HEK293T (cell line): ENCODE measurements around the gene ATF7.

Source experiments
- CTCF ChIA-PET: fragments of 350-600 bp; formaldehyde crosslinking; extraction: SDS; loops from one replicate; lab custom pipeline; 2021; ENCODE audit warnings: antibody characterized with exemption, inconsistent platforms; lab: Yijun Ruan, JAX
- POLR2A ChIA-PET: fragments of 350-600 bp; formaldehyde crosslinking; extraction: SDS; loops from one replicate; lab custom pipeline; 2020; ENCODE audit warnings: antibody characterized with exemption, inconsistent platforms; lab: Yijun Ruan, JAX
- DNase-seq: peaks from one replicate; pipeline ENCODE4 v3.0.0; 2012; ENCODE audit warnings: mixed read lengths; ENCODE audit errors: extremely low spot score
- ARNT ChIP-seq: fragments of 450-650 bp; IDR thresholded peaks from 2 replicates; pipeline ENCODE4 v1.6.1; 2017; ENCODE audit warnings: mild to moderate bottlenecking
- BHLHE40 ChIP-seq: fragments of 450-650 bp; IDR thresholded peaks from 2 replicates; pipeline ENCODE4 v1.6.1; 2016; ENCODE audit warnings: mild to moderate bottlenecking, moderate library complexity, borderline replicate concordance
- CTBP1 ChIP-seq: fragments of 450-650 bp; IDR thresholded peaks from 2 replicates; pipeline ENCODE4 v1.6.1; 2016; ENCODE audit warnings: borderline replicate concordance
- ELF4 ChIP-seq: fragments of 450-650 bp; IDR thresholded peaks from 2 replicates; pipeline ENCODE4 v1.6.1; 2017; ENCODE audit warnings: antibody characterized with exemption
- FOXA1 ChIP-seq: fragments of 450-650 bp; IDR thresholded peaks from 2 replicates; pipeline ENCODE4 v1.6.1; 2016; ENCODE audit warnings: mild to moderate bottlenecking
- FOXK2 ChIP-seq: fragments of 450-650 bp; IDR thresholded peaks from 2 replicates; pipeline ENCODE4 v1.6.1; 2016; ENCODE audit warnings: mild to moderate bottlenecking
- FOXM1 ChIP-seq: fragments of 450-650 bp; IDR thresholded peaks from 2 replicates; pipeline ENCODE4 v1.6.1; 2017; ENCODE audit warnings: mild to moderate bottlenecking, borderline replicate concordance
- HDGF ChIP-seq: fragments of 450-650 bp; IDR thresholded peaks from 2 replicates; pipeline ENCODE4 v1.6.1; 2017; ENCODE audit warnings: antibody characterized with exemption, borderline replicate concordance
- L3MBTL2 ChIP-seq: fragments of 450-650 bp; conservative IDR thresholded peaks from 2 replicates; pipeline ENCODE4 v1.6.1; 2016; ENCODE audit warnings: mild to moderate bottlenecking
- LEF1 ChIP-seq: fragments of 450-650 bp; IDR thresholded peaks from 2 replicates; pipeline ENCODE4 v1.6.1; 2017; ENCODE audit warnings: mild to moderate bottlenecking, borderline replicate concordance
- NFRKB ChIP-seq: fragments of 450-650 bp; IDR thresholded peaks from 2 replicates; pipeline ENCODE4 v1.6.1; 2016; ENCODE audit warnings: mild to moderate bottlenecking, moderate library complexity
- PKNOX1 ChIP-seq: fragments of 450-650 bp; IDR thresholded peaks from 2 replicates; pipeline ENCODE4 v1.6.1; 2016
- SP1 ChIP-seq: fragments of 450-650 bp; IDR thresholded peaks from 2 replicates; pipeline ENCODE4 v1.6.1; 2017
- SUZ12 ChIP-seq: fragments of 450-650 bp; IDR thresholded peaks from 2 replicates; pipeline ENCODE4 v1.6.1; 2016; ENCODE audit warnings: mild to moderate bottlenecking
- TARDBP ChIP-seq: fragments of 450-650 bp; IDR thresholded peaks from 2 replicates; pipeline ENCODE4 v1.6.1; 2016
- ZNF384 ChIP-seq: fragments of 450-650 bp; IDR thresholded peaks from 2 replicates; pipeline ENCODE4 v1.6.1; 2016

ATF7 gene

GRCh38 chr12:53589423-53589822, 36.8 kb downstream of the ATF7 start:
- POLR2A ChIA-PET, result interaction anchor here (1.2 kb wide), 1 partner anchor 88 kb away, joined by 3 read pairs; no protein-coding TSS in a partner anchor
- no peak for TF ChIP-seq SP1
- CTCF ChIA-PET, result no interaction called here
- DNase-seq, result no peak

DNA sequence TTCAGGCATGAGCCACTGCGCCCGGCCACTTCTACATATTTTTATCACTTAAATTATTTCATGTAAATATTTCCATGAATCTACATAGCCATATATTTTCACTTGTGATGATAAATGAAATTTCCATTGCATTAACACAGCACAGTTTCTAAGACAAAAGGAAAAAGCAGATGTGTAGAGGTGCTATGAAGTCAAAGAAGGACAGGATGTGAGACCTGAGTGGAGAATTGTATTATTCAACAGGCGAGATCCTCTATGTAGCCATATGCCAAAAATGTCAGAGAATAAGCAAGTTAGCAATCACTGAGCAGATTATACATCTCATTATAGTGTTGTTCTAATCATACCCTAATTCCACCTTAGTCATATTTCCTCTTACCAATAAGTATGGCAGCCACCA, 38.1 kb downstream of the ATF7 start:
- ChIA-PET CTCF (no interaction called here), POLR2A (no interaction called here)
- TF ChIP-seq CTBP1 (no peak), BHLHE40 (no peak), ZNF384 (no peak), ELF4 (no peak), SP1 (no peak), LEF1 (no peak), PKNOX1 (no peak), ARNT (no peak), FOXM1 (no peak), L3MBTL2 (no peak)
- DNase-seq, result no peak

DNA sequence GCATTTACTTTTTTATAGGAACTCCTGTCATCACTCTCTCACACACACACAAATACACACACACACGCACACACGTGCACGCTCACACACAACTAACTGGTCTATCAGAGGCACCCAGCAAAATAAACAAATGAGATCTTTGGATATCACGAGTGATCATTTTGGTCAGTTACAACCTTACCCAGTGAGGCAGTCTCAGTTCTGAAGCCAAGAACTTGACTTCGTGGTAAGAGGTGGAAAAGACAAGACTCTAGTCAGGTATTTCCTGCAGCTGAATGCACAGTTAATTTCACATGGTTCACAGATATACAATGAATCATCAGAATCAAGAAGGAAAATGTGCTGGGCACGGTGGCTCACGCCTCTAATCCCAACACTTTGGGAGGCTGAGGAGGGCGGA, 39.4 kb downstream of the ATF7 start:
- no peak for DNase-seq
- TF ChIP-seq ZNF384 (no peak), BHLHE40 (no peak), ARNT (no peak), ELF4 (no peak), TARDBP (no peak), FOXM1 (no peak), L3MBTL2 (no peak), NFRKB (no peak), FOXK2 (no peak), CTBP1 (no peak)
- ChIA-PET POLR2A (no interaction called here), CTCF (no interaction called here)

- no peak for TF ChIP-seq HDGF
- no peak for TF ChIP-seq FOXK2
- TF ChIP-seq FOXA1, result no peak
- TF ChIP-seq PKNOX1, result no peak
- TF ChIP-seq NFRKB, result no peak
- no peak for TF ChIP-seq LEF1
- no peak for TF ChIP-seq L3MBTL2
- no peak for TF ChIP-seq ARNT
- no peak for TF ChIP-seq BHLHE40
- TF ChIP-seq FOXM1, result no peak
- TF ChIP-seq TARDBP, result no peak
- no peak for TF ChIP-seq ZNF384
- no peak for DNase-seq
- ChIA-PET POLR2A (no interaction called here), CTCF (no interaction called here)
Measured at GRCh38 chr12:53585448-53586125, 40.6 kb downstream of the ATF7 start.

- ChIA-PET CTCF (no interaction called here), POLR2A (no interaction called here)
- TF ChIP-seq PKNOX1, result no peak
- no peak for TF ChIP-seq NFRKB
- TF ChIP-seq SUZ12, result no peak
- TF ChIP-seq BHLHE40, result no peak
- TF ChIP-seq TARDBP, result no peak
- no peak for TF ChIP-seq ZNF384
- TF ChIP-seq SP1, result no peak
- TF ChIP-seq FOXM1, result no peak
- TF ChIP-seq L3MBTL2, result no peak
- TF ChIP-seq FOXK2, result no peak
- TF ChIP-seq LEF1, result no peak
- TF ChIP-seq HDGF, result no peak
- TF ChIP-seq FOXA1, result no peak
- TF ChIP-seq ARNT, result no peak
- no peak for TF ChIP-seq CTBP1
- no peak for TF ChIP-seq ELF4
- DNase-seq, result no peak
Measured at GRCh38 chr12:53579545-53579955, 46.6 kb downstream of the ATF7 start.

DNA sequence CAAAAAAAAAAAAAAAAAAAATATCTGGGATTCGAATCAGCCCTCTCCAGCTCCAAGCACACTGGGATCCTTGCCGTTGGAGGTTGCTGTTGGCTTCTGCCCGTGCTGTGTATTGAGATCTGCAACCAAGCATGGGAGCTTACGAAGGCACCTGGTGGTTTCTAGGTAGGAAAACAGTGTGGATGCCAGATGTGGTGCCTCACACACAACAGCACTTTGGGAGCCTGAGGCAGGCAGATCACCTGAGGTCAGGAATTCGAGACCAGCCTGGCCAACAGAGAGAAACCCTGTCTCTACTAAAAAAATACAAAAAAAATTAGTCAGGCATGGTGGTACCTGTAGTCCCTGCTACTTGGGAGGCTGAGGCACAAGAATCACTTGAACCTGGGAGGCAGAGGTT, 47.4 kb downstream of the ATF7 start:
- no peak for DNase-seq
- POLR2A ChIA-PET, result interaction anchor here (0.9 to 1.0 kb wide), 2 partner anchors 13 to 97 kb away, joined by 3 read pairs; partner anchors contain the start of gene ATP5MC2
- no peak for TF ChIP-seq SUZ12
- no peak for TF ChIP-seq LEF1
- no peak for TF ChIP-seq FOXM1
- no peak for TF ChIP-seq PKNOX1
- TF ChIP-seq ELF4, result no peak
- no peak for TF ChIP-seq FOXK2
- TF ChIP-seq NFRKB, result no peak
- CTCF ChIA-PET, result interaction anchor here (0.6 kb wide), 2 partner anchors 27 to 1002 kb away, joined by 3 to 5 read pairs; no protein-coding TSS in a partner anchor
